ENCODE data around the gene STAB2.

STAB2 gene

GRCh38 chr12:103654816-103655215 is 67.7 kb downstream of the STAB2 start:
- Histone ChIP-seq H3K4me3 (ENCODE audit: low read depth in 1 of 2, low read length in 2 of 2) (no peak overlapping the region), H3K4me1 (ENCODE audit: insufficient read depth, low read length) (peaks cover 7% of the 10 kb centered on the region), H3K27ac (ENCODE audit: low read depth, low read length) (no peak overlapping the region), H3K9me3 (ENCODE audit: low read length) (no peaks in the 10 kb centered on the region), H3K27me3 (ENCODE audit: control insufficient read depth in 1 of 2, insufficient read depth in 2 of 2, low read length in 2 of 2) (no peaks in the 10 kb centered on the region), H3K36me3 (ENCODE audit: insufficient read depth, low read length) (no peaks in the 10 kb centered on the region), H3K9ac (ENCODE audit: low read length) (no peak overlapping the region)

- Histone ChIP-seq H3K36me3 (ENCODE audit: insufficient read depth, low read length) (no peaks in the 10 kb centered on the region), H3K4me3 (ENCODE audit: low read depth in 1 of 2, low read length in 2 of 2) (no peak overlapping the region), H3K9me3 (ENCODE audit: low read length) (no peaks in the 10 kb centered on the region), H3K9ac (ENCODE audit: low read length) (no peak overlapping the region), H3K27me3 (ENCODE audit: control insufficient read depth in 1 of 2, insufficient read depth in 2 of 2, low read length in 2 of 2) (no peaks in the 10 kb centered on the region), H3K4me1 (ENCODE audit: insufficient read depth, low read length) (peaks cover 7% of the 10 kb centered on the region), H3K27ac (ENCODE audit: low read depth, low read length) (no peak overlapping the region)
Observed at GRCh38 chr12:103656291-103656690, 69.2 kb downstream of the STAB2 start.

- H3K27ac ChIP-seq (ENCODE audit: low read depth, low read length): no peak overlapping the region
- peaks cover 7% of the 10 kb centered on the region for H3K4me1 ChIP-seq (ENCODE audit: insufficient read depth, low read length)
- H3K4me3 ChIP-seq (ENCODE audit: low read depth in 1 of 2, low read length in 2 of 2): no peak overlapping the region
- no peaks in the 10 kb centered on the region for H3K36me3 ChIP-seq (ENCODE audit: insufficient read depth, low read length)
- no peaks in the 10 kb centered on the region for H3K27me3 ChIP-seq (ENCODE audit: control insufficient read depth in 1 of 2, insufficient read depth in 2 of 2, low read length in 2 of 2)
- H3K9ac ChIP-seq (ENCODE audit: low read length): no peak overlapping the region
- H3K9me3 ChIP-seq (ENCODE audit: low read length): no peaks in the 10 kb centered on the region
Observed at GRCh38 chr12:103657331-103657730, 70.3 kb downstream of the STAB2 start.

DNA sequence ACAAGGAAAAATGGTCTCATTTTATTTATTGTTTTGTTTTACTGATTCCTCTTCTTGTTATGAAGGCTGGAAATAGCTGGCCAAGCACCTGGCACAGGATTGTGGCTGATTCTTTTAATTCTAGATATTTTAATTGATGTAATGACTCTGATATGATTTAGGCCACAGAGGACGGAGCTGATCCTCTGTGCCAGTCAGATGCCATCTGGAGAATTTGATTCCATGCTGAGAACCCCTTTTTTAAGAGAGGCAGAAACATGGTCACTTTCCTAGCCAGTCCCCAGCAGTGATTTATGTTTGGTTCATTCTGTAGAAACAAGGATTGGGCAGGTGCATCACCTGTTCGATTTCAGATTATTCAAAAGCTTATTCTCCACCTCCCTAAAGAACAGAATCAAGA is 77.6 kb downstream of the STAB2 start:
- no peak overlapping the region for H3K9ac ChIP-seq (ENCODE audit: low read length)
- no peaks in the 10 kb centered on the region for H3K4me1 ChIP-seq (ENCODE audit: insufficient read depth, low read length)
- no peaks in the 10 kb centered on the region for H3K27me3 ChIP-seq (ENCODE audit: control insufficient read depth in 1 of 2, insufficient read depth in 2 of 2, low read length in 2 of 2)
- no peaks in the 10 kb centered on the region for H3K9me3 ChIP-seq (ENCODE audit: low read length)
- no peak overlapping the region for H3K27ac ChIP-seq (ENCODE audit: low read depth, low read length)
- no peak overlapping the region for H3K4me3 ChIP-seq (ENCODE audit: low read depth in 1 of 2, low read length in 2 of 2)
- no peaks in the 10 kb centered on the region for H3K36me3 ChIP-seq (ENCODE audit: insufficient read depth, low read length)

- H3K36me3 ChIP-seq (ENCODE audit: insufficient read depth, low read length): no peaks in the 10 kb centered on the region
- no peaks in the 10 kb centered on the region for H3K4me1 ChIP-seq (ENCODE audit: insufficient read depth, low read length)
- no peak overlapping the region for H3K4me3 ChIP-seq (ENCODE audit: low read depth in 1 of 2, low read length in 2 of 2)
- no peak overlapping the region for H3K9ac ChIP-seq (ENCODE audit: low read length)
- H3K27ac ChIP-seq (ENCODE audit: low read depth, low read length): no peak overlapping the region
- H3K9me3 ChIP-seq (ENCODE audit: low read length): no peaks in the 10 kb centered on the region
- H3K27me3 ChIP-seq (ENCODE audit: control insufficient read depth in 1 of 2, insufficient read depth in 2 of 2, low read length in 2 of 2): no peaks in the 10 kb centered on the region
Observed at GRCh38 chr12:103665971-103666370, 78.9 kb downstream of the STAB2 start.

- Histone ChIP-seq H3K4me1 (ENCODE audit: insufficient read depth, low read length) (no peaks in the 10 kb centered on the region), H3K9ac (ENCODE audit: low read length) (no peak overlapping the region), H3K36me3 (ENCODE audit: insufficient read depth, low read length) (no peaks in the 10 kb centered on the region), H3K4me3 (ENCODE audit: low read depth in 1 of 2, low read length in 2 of 2) (no peak overlapping the region), H3K27me3 (ENCODE audit: control insufficient read depth in 1 of 2, insufficient read depth in 2 of 2, low read length in 2 of 2) (no peaks in the 10 kb centered on the region), H3K9me3 (ENCODE audit: low read length) (no peaks in the 10 kb centered on the region), H3K27ac (ENCODE audit: low read depth, low read length) (no peak overlapping the region)
Observed at GRCh38 chr12:103667125-103667524, 80.1 kb downstream of the STAB2 start.

- H3K9me3 ChIP-seq (ENCODE audit: low read length): no peaks in the 10 kb centered on the region
- H3K9ac ChIP-seq (ENCODE audit: low read length): no peak overlapping the region
- no peaks in the 10 kb centered on the region for H3K27me3 ChIP-seq (ENCODE audit: control insufficient read depth in 1 of 2, insufficient read depth in 2 of 2, low read length in 2 of 2)
- H3K27ac ChIP-seq (ENCODE audit: low read depth, low read length): no peak overlapping the region
- no peaks in the 10 kb centered on the region for H3K36me3 ChIP-seq (ENCODE audit: insufficient read depth, low read length)
- H3K4me1 ChIP-seq (ENCODE audit: insufficient read depth, low read length): no peaks in the 10 kb centered on the region
- no peak overlapping the region for H3K4me3 ChIP-seq (ENCODE audit: low read depth in 1 of 2, low read length in 2 of 2)
Observed at GRCh38 chr12:103668520-103668919, 81.4 kb downstream of the STAB2 start.

DNA sequence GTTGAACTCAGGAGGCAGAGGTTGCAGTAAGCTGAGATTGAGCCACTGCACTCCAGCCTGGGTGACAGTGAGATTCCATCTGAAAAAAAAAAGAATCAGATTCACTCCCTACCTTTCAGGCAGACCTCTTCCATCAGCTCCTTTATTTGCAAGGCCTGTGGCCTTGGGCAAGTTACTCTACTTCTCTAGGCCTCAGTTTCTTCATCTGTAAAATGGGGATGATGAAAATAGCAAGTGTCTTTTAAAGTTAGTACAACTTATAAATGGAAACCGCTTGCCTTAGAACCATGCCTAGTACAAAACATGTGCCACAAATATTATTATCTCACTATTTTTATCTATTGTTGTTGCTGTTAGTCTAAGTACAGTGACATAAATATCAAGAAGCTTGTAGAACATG is 84.3 kb downstream of the STAB2 start:
- H3K27ac ChIP-seq (ENCODE audit: low read depth, low read length): no peak overlapping the region
- no peak overlapping the region for H3K4me3 ChIP-seq (ENCODE audit: low read depth in 1 of 2, low read length in 2 of 2)
- no peaks in the 10 kb centered on the region for H3K4me1 ChIP-seq (ENCODE audit: insufficient read depth, low read length)
- H3K9ac ChIP-seq (ENCODE audit: low read length): no peak overlapping the region
- no peaks in the 10 kb centered on the region for H3K9me3 ChIP-seq (ENCODE audit: low read length)
- H3K27me3 ChIP-seq (ENCODE audit: control insufficient read depth in 1 of 2, insufficient read depth in 2 of 2, low read length in 2 of 2): no peaks in the 10 kb centered on the region
- H3K36me3 ChIP-seq (ENCODE audit: insufficient read depth, low read length): no peaks in the 10 kb centered on the region

GRCh38 chr12:103672401-103673119 is 85.5 kb downstream of the STAB2 start:
- Histone ChIP-seq H3K4me1 (ENCODE audit: insufficient read depth, low read length) (no peaks in the 10 kb centered on the region), H3K27me3 (ENCODE audit: control insufficient read depth in 1 of 2, insufficient read depth in 2 of 2, low read length in 2 of 2) (no peaks in the 10 kb centered on the region), H3K27ac (ENCODE audit: low read depth, low read length) (no peak overlapping the region), H3K4me3 (ENCODE audit: low read depth in 1 of 2, low read length in 2 of 2) (no peak overlapping the region), H3K36me3 (ENCODE audit: insufficient read depth, low read length) (no peaks in the 10 kb centered on the region), H3K9me3 (ENCODE audit: low read length) (no peaks in the 10 kb centered on the region), H3K9ac (ENCODE audit: low read length) (no peak overlapping the region)

- H3K9me3 ChIP-seq (ENCODE audit: low read length): no peaks in the 10 kb centered on the region
- H3K27ac ChIP-seq (ENCODE audit: low read depth, low read length): no peak overlapping the region
- H3K4me3 ChIP-seq (ENCODE audit: low read depth in 1 of 2, low read length in 2 of 2): no peak overlapping the region
- no peaks in the 10 kb centered on the region for H3K36me3 ChIP-seq (ENCODE audit: insufficient read depth, low read length)
- H3K27me3 ChIP-seq (ENCODE audit: control insufficient read depth in 1 of 2, insufficient read depth in 2 of 2, low read length in 2 of 2): no peaks in the 10 kb centered on the region
- H3K9ac ChIP-seq (ENCODE audit: low read length): no peak overlapping the region
- H3K4me1 ChIP-seq (ENCODE audit: insufficient read depth, low read length): no peaks in the 10 kb centered on the region
Observed at GRCh38 chr12:103673487-103673886, 86.4 kb downstream of the STAB2 start.

- Histone ChIP-seq H3K4me3 (ENCODE audit: low read depth in 1 of 2, low read length in 2 of 2) (no peak overlapping the region), H3K36me3 (ENCODE audit: insufficient read depth, low read length) (no peaks in the 10 kb centered on the region), H3K27me3 (ENCODE audit: control insufficient read depth in 1 of 2, insufficient read depth in 2 of 2, low read length in 2 of 2) (no peaks in the 10 kb centered on the region), H3K9ac (ENCODE audit: low read length) (no peak overlapping the region), H3K4me1 (ENCODE audit: insufficient read depth, low read length) (no peaks in the 10 kb centered on the region), H3K27ac (ENCODE audit: low read depth, low read length) (no peak overlapping the region), H3K9me3 (ENCODE audit: low read length) (no peaks in the 10 kb centered on the region)
Observed at GRCh38 chr12:103673891-103674375, 86.9 kb downstream of the STAB2 start.

DNA sequence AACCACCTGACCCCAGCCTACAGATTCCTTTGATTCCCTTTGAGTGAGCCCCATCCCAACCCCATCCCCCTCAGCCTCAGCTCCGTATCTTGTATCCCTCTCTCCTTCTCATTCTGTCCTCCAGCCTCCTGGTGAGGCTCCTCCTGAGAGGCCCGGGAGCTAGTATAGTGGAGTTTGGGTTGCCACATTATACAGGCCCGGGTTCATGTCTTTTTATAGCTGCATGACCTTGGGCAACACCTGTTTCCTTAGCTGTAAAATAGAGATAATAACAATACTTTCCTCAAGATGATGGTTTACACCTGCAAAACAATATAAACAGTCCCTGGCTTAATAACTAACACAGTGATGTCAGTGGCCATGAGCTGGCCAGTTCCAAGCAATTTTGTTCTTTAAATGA is 89.8 kb downstream of the STAB2 start:
- Histone ChIP-seq H3K9ac (ENCODE audit: low read length) (no peak overlapping the region), H3K27ac (ENCODE audit: low read depth, low read length) (no peak overlapping the region), H3K4me1 (ENCODE audit: insufficient read depth, low read length) (peaks cover 18% of the 10 kb centered on the region), H3K9me3 (ENCODE audit: low read length) (no peaks in the 10 kb centered on the region), H3K27me3 (ENCODE audit: control insufficient read depth in 1 of 2, insufficient read depth in 2 of 2, low read length in 2 of 2) (no peaks in the 10 kb centered on the region), H3K36me3 (ENCODE audit: insufficient read depth, low read length) (no peaks in the 10 kb centered on the region), H3K4me3 (ENCODE audit: low read depth in 1 of 2, low read length in 2 of 2) (no peak overlapping the region)
